ENCODE measurements around the gene EIF4EBP3. TPM values are rescaled to one million over a fixed set of nuclear protein-coding genes. Genes with fewer than 3 reads are reported as not detected.

The EIF4EBP3 gene
- total RNA-seq (10 to 100 TPM; 12.7 to 15.1 TPM), total RNA-seq (0 to 0.95 (median 0.30) reads per million in 172 experiments)
- polyA plus RNA-seq (2013, experiment 1 of 2), result 19.7 TPM
- 18.4 TPM for polyA plus RNA-seq (2013, experiment 2 of 2)

- intact Hi-C loops (cut with DNase I, micrococcal nuclease), result loop anchor here (1.0 to 5.0 kb wide), 6 partner anchors 17 to 165 kb away; partner anchors contain the start of genes ANKHD1 (in 2 of the 2), APBB3 (in 2 of the 2), SLC35A4 (in 2 of the 2) and TMCO6 (in 2 of the 2)
- peak within 1 kb of the TSS; percentile 96 for H3K27ac Mint-ChIP-seq
- Histone ChIP-seq H3K9me3 (ENCODE audit: control insufficient read depth in 1 of 2, insufficient read depth in 1 of 2, low read length in 2 of 2) (no peaks in the 10 kb centered on the region), H3K4me3 (ENCODE audit: low read length) (peak within 1 kb of the TSS; percentile 79), H3K36me3 (ENCODE audit: insufficient read depth, low read length) (peaks cover 41% of the 10 kb centered on the region), H3K4me1 (ENCODE audit: insufficient read depth, low read length) (peaks cover 31% of the 10 kb centered on the region), H3K27ac (ENCODE audit: low read depth in 1 of 2, low read length in 2 of 2) (peak within 1 kb of the TSS; percentile 88 to 89), H3K27me3 (ENCODE audit: control insufficient read depth in 1 of 2, insufficient read depth in 2 of 2, low read length in 2 of 2) (no peaks in the 10 kb centered on the region)
- H3K4me3 Mint-ChIP-seq, result peak within 1 kb of the TSS; percentile 96
- POLR2A ChIA-PET, result interaction anchor here (0.6 to 5.0 kb wide), 27 partner anchors 8 to 773 kb away, joined by 3 to 87 read pairs (median 7); partner anchors contain the start of genes ANKHD1, APBB3, CD14 and HARS1
- peak; percentile 79 to 95 (median 86) for DNase-seq
- peak; percentile 97 for ATAC-seq (ENCODE audit: poor library complexity)
- H3K9me3 Mint-ChIP-seq, result no peaks in the 10 kb centered on the region
- peaks cover 77% of the 10 kb centered on the region for H3K36me3 Mint-ChIP-seq (ENCODE audit: low read depth)
- CTCF ChIA-PET, result interaction anchor here (0.7 to 3.5 kb wide), 22 partner anchors 9 to 175 kb away, joined by 3 to 22 read pairs (median 4); partner anchors contain the start of genes APBB3, CD14, IK and NDUFA2
- H3K4me1 Mint-ChIP-seq (ENCODE audit: low read depth), result peaks cover 38% of the 10 kb centered on the region
- TF ChIP-seq CTCF (IDR thresholded peaks at IDR 0.05), result peak; percentile 72
- H3K27me3 Mint-ChIP-seq, result no peaks in the 10 kb centered on the region
These were observed at the start of gene EIF4EBP3 for GRCh38 chr5:140547508-140548299. Gene EIF4EBP3 (plus strand): TSS chr5:140547662. CDS start chr5:140547738, 76 bp downstream.

GRCh38 chr5:140497897-140498296 is 49.6 kb upstream of the EIF4EBP3 start:
- no peaks in the 10 kb centered on the region for H3K9me3 Mint-ChIP-seq
- CTCF ChIA-PET, result no interaction called here
- no peak overlapping the region for H3K4me3 Mint-ChIP-seq
- ATAC-seq (ENCODE audit: poor library complexity), result no peak
- no peaks in the 10 kb centered on the region for H3K27me3 Mint-ChIP-seq
- Histone ChIP-seq H3K27ac (ENCODE audit: low read depth in 1 of 2, low read length in 2 of 2) (no peak overlapping the region), H3K9me3 (ENCODE audit: control insufficient read depth in 1 of 2, insufficient read depth in 1 of 2, low read length in 2 of 2) (no peaks in the 10 kb centered on the region), H3K27me3 (ENCODE audit: control insufficient read depth in 1 of 2, insufficient read depth in 2 of 2, low read length in 2 of 2) (no peaks in the 10 kb centered on the region), H3K4me3 (ENCODE audit: low read length) (no peak overlapping the region), H3K4me1 (ENCODE audit: insufficient read depth, low read length) (no peaks in the 10 kb centered on the region), H3K36me3 (ENCODE audit: insufficient read depth, low read length) (peaks cover 24% of the 10 kb centered on the region)
- no peak for TF ChIP-seq CTCF (IDR thresholded peaks at IDR 0.05)
- H3K27ac Mint-ChIP-seq, result peak overlapping the region; percentile 1
- H3K4me1 Mint-ChIP-seq (ENCODE audit: low read depth), result peaks cover 28% of the 10 kb centered on the region
- DNase-seq, result no peak
- peaks cover 51% of the 10 kb centered on the region for H3K36me3 Mint-ChIP-seq (ENCODE audit: low read depth)
- intact Hi-C loops (cut with DNase I, micrococcal nuclease), result no loop called here
- POLR2A ChIA-PET, result no interaction called here

GRCh38 chr5:140498591-140498990 is 48.9 kb upstream of the EIF4EBP3 start:
- Mint-ChIP-seq H3K9me3 (no peaks in the 10 kb centered on the region), H3K36me3 (ENCODE audit: low read depth) (peaks cover 44% of the 10 kb centered on the region), H3K4me1 (ENCODE audit: low read depth) (peaks cover 28% of the 10 kb centered on the region), H3K27me3 (no peaks in the 10 kb centered on the region), H3K27ac (peak overlapping the region; percentile 1), H3K4me3 (no peak overlapping the region)
- Histone ChIP-seq H3K27me3 (ENCODE audit: control insufficient read depth in 1 of 2, insufficient read depth in 2 of 2, low read length in 2 of 2) (no peaks in the 10 kb centered on the region), H3K4me3 (ENCODE audit: low read length) (no peak overlapping the region), H3K9me3 (ENCODE audit: control insufficient read depth in 1 of 2, insufficient read depth in 1 of 2, low read length in 2 of 2) (no peaks in the 10 kb centered on the region), H3K4me1 (ENCODE audit: insufficient read depth, low read length) (no peaks in the 10 kb centered on the region), H3K27ac (ENCODE audit: low read depth in 1 of 2, low read length in 2 of 2) (no peak overlapping the region), H3K36me3 (ENCODE audit: insufficient read depth, low read length) (peaks cover 21% of the 10 kb centered on the region)
- DNase-seq (no peak), ATAC-seq (ENCODE audit: poor library complexity) (no peak)
- intact Hi-C loops (cut with DNase I, micrococcal nuclease), result no loop called here
- POLR2A ChIA-PET, result no interaction called here
- CTCF ChIA-PET, result no interaction called here
- TF ChIP-seq CTCF (IDR thresholded peaks at IDR 0.05), result no peak
